SK-N-SH (cell line): ENCODE results near the gene NOL4. TPM values are rescaled to one million over a fixed set of nuclear protein-coding genes. Genes with fewer than 3 reads are reported as not detected.
"Not testable (repeated sequence)": the region's sequence is repeated elsewhere in the genome, so short reads cannot be mapped to it uniquely, and the experiment has no call there.

ENCODE experiments used
- CTCF ChIA-PET: fragments of 300-600, 350-600 bp; formaldehyde crosslinking; extraction: SDS; loops from one replicate; lab custom pipeline; 2021; lab: Yijun Ruan, JAX
- POLR2A ChIA-PET: fragments of 350-600 bp; sonication (Branson Sonifier 250); formaldehyde crosslinking; extraction: SDS; loops from one replicate; lab custom pipeline; 2020; ENCODE audit warnings: antibody characterized with exemption, inconsistent platforms; lab: Yijun Ruan, JAX
- DNase-seq: peaks from one replicate; pipeline ENCODE4 v3.0.0; 2012
- H2AFZ ChIP-seq: fragments of 200-600 bp; sonication (generic); 2 replicates; pipeline ENCODE4 v1.8.1; 2016; ENCODE audit warnings: antibody characterized with exemption, mild to moderate bottlenecking, low read depth
- H3F3A ChIP-seq: fragments of 200-600 bp; sonication (generic); replicated peaks from 2 replicates; pipeline ENCODE3; 2016; ENCODE audit warnings: antibody characterized with exemption, mild to moderate bottlenecking; ENCODE audit not compliant: insufficient read depth
- H3K27ac ChIP-seq, 2 experiments: fragments of 200-500 bp in 1 of 2; fragments of 200-600 bp in 1 of 2; sonication (Bioruptor generic) in 1 of 2; sonication (generic), shearing (Covaris generic) in 1 of 2; 2 replicates each; pipeline versions ENCODE4 v1.5.1 to v1.6.1; 2014 to 2016; ENCODE audit warnings: low read depth in 2 of 2, inconsistent platforms in 1 of 2, low read length in 1 of 2, mild to moderate bottlenecking in 1 of 2, mixed read lengths in 1 of 2
- H3K27me3 ChIP-seq: fragments of 200-600 bp; sonication (generic), shearing (Covaris generic); 2 replicates; pipeline ENCODE4 v1.6.1; 2016; ENCODE audit warnings: mixed run types; ENCODE audit not compliant: insufficient read depth
- H3K36me3 ChIP-seq, 2 experiments: fragments of 200-500 bp in 1 of 2; fragments of 200-600 bp in 1 of 2; sonication (Bioruptor generic) in 1 of 2; sonication (generic) in 1 of 2; replicated peaks in 1 of 2; 2 replicates each; pipeline versions ENCODE3 to v1.5.1; 2014 to 2016; ENCODE audit warnings: low read length in 1 of 2, mild to moderate bottlenecking in 1 of 2; ENCODE audit not compliant: insufficient read depth in 2 of 2, control insufficient read depth in 1 of 2
- H3K4me1 ChIP-seq, 2 experiments: fragments of 200-500 bp in 1 of 2; fragments of 200-600 bp in 1 of 2; sonication (Bioruptor generic) in 1 of 2; sonication (generic), shearing (Covaris generic) in 1 of 2; 2 replicates each; pipeline versions ENCODE4 v1.5.1 to v1.6.1; 2014 to 2016; ENCODE audit warnings: low read depth in 1 of 2, low read length in 1 of 2, mixed run types in 1 of 2; ENCODE audit not compliant: insufficient read depth in 2 of 2, control insufficient read depth in 1 of 2
- H3K4me2 ChIP-seq: fragments of 200-600 bp; sonication (generic), shearing (Covaris generic); 2 replicates; pipeline ENCODE4 v1.6.1; 2017; ENCODE audit warnings: mixed run types
- H3K4me3 ChIP-seq, 2 experiments: fragments of 200-500 bp in 1 of 2; fragments of 200-600 bp in 1 of 2; sonication (Bioruptor generic) in 1 of 2; sonication (generic), shearing (Covaris generic) in 1 of 2; 2 replicates each; pipeline versions ENCODE4 v1.5.1 to v1.8.1; 2014 to 2016; ENCODE audit warnings: low read depth in 2 of 2, inconsistent platforms in 1 of 2, low read length in 1 of 2, mild to moderate bottlenecking in 1 of 2, mixed read lengths in 1 of 2, moderate library complexity in 1 of 2
- H3K79me2 ChIP-seq: fragments of 200-600 bp; sonication (generic); 2 replicates; pipeline ENCODE4 v1.8.1; 2017; ENCODE audit warnings: mild to moderate bottlenecking; ENCODE audit not compliant: insufficient read depth
- H3K9ac ChIP-seq: fragments of 200-600 bp; sonication (generic); 2 replicates; pipeline ENCODE4 v1.6.1; 2017; ENCODE audit warnings: mixed run types
- H3K9me2 ChIP-seq: fragments of 200-600 bp; sonication (generic); 2 replicates; pipeline ENCODE4 v1.6.1; 2017; ENCODE audit warnings: mixed run types
- H3K9me3 ChIP-seq: fragments of 200-600 bp; sonication (generic); 2 replicates; pipeline ENCODE4 v1.6.1; 2017; ENCODE audit warnings: mixed run types, mild to moderate bottlenecking, moderate library complexity
- H4K20me1 ChIP-seq: fragments of 200-600 bp; sonication (generic); 2 replicates; pipeline ENCODE4 v1.6.1; 2017; ENCODE audit warnings: mild to moderate bottlenecking, mixed run types; ENCODE audit not compliant: insufficient read depth
- CHD2 ChIP-seq: fragments of 150-350 bp; IDR thresholded peaks from 2 replicates; pipeline ENCODE4 v1.6.1; 2018; ENCODE audit warnings: low read length; ENCODE audit not compliant: partially characterized antibody
- FOXJ3 ChIP-seq: sonication (generic); formaldehyde crosslinking; IDR thresholded peaks from 2 replicates; pipeline ENCODE4 v1.5.1; 2020; ENCODE audit warnings: mild to moderate bottlenecking, missing genetic modification reagents
- FOXM1 ChIP-seq: IDR thresholded peaks from 2 replicates; pipeline ENCODE4 v1.4.0; 2012; ENCODE audit warnings: low read depth, mild to moderate bottlenecking
- GABPA ChIP-seq: IDR thresholded peaks from 2 replicates; pipeline ENCODE4 v1.4.0; 2012; ENCODE audit warnings: low read depth, mild to moderate bottlenecking
- JUND ChIP-seq: IDR thresholded peaks from 2 replicates; pipeline ENCODE4 v1.4.0; 2012
- MXI1 ChIP-seq: IDR thresholded peaks from 2 replicates; pipeline ENCODE4 v1.6.1; 2012; ENCODE audit warnings: mild to moderate bottlenecking, low read depth, low read length, improper control_type of control experiment
- NFIC ChIP-seq: IDR thresholded peaks from 2 replicates; pipeline ENCODE4 v1.4.0; 2012; ENCODE audit warnings: borderline replicate concordance
- RXRA ChIP-seq: IDR thresholded peaks from 2 replicates; pipeline ENCODE4 v1.4.0; 2012; ENCODE audit warnings: low read depth, mild to moderate bottlenecking, borderline replicate concordance
- SMC3 ChIP-seq: IDR thresholded peaks from 2 replicates; pipeline ENCODE4 v1.6.1; 2012; ENCODE audit warnings: low read depth, low read length, improper control_type of control experiment
- TEAD4 ChIP-seq: IDR thresholded peaks from 2 replicates; pipeline ENCODE4 v1.4.0; 2012; ENCODE audit warnings: mild to moderate bottlenecking, borderline replicate concordance; ENCODE audit not compliant: insufficient read depth
- YY1 ChIP-seq: IDR thresholded peaks from 2 replicates; pipeline ENCODE4 v1.4.0; 2012; ENCODE audit warnings: low read depth, mild to moderate bottlenecking
- ZBTB33 ChIP-seq: IDR thresholded peaks from 2 replicates; pipeline ENCODE4 v1.4.0; 2012; ENCODE audit warnings: low read depth, borderline replicate concordance
- WGBS: methylation state at CpG from one replicate; pipeline ENCODE4 v1.1.6; 2017; ENCODE audit warnings: low lambda C conversion rate; 5-methylcytosine and 5-hydroxymethylcytosine counted together
- polyA plus RNA-seq, 3 experiments: library from polyadenylated mRNA; depleted of rRNA; stranded (reverse); fragments of >200 nt; gene quantifications; 2 replicates each; pipeline ENCODE4 v1.2.3, GENCODE V29; 2012
- TF ChIP-seq, protein P1 (sequence below): fragments of 150-350 bp; IDR thresholded peaks from 2 replicates; pipeline ENCODE4 v1.6.1; 2017; ENCODE audit warnings: antibody characterized with exemption, low read length, low read depth, borderline replicate concordance

NOL4 gene
- polyA plus RNA-seq, 1 of the 3 experiments (the other 2 are of a cell fraction), result 0.07 TPM

- Histone ChIP-seq H3K9me2 (no peaks in the 10 kb centered on the region), H2AFZ (no peak overlapping the region), H3K27me3 (no peaks in the 10 kb centered on the region), H4K20me1 (no peaks in the 10 kb centered on the region), H3K9ac (no peak overlapping the region), H3K36me3 (no peaks in the 10 kb centered on the region), H3K9me3 (no peaks in the 10 kb centered on the region), H3K4me1 (no peaks in the 10 kb centered on the region), H3F3A (no peaks in the 10 kb centered on the region), H3K27ac (no peak overlapping the region), H3K4me2 (no peak overlapping the region), H3K79me2 (no peaks in the 10 kb centered on the region), H3K4me3 (no peak overlapping the region)
- DNase-seq, result no peak
- ChIA-PET POLR2A (no interaction called here), CTCF (interaction anchor here (0.6 to 0.7 kb wide), 2 partner anchors 83 to 112 kb away, joined by 3 read pairs; no protein-coding TSS in a partner anchor)
- TF ChIP-seq, protein P1, sequence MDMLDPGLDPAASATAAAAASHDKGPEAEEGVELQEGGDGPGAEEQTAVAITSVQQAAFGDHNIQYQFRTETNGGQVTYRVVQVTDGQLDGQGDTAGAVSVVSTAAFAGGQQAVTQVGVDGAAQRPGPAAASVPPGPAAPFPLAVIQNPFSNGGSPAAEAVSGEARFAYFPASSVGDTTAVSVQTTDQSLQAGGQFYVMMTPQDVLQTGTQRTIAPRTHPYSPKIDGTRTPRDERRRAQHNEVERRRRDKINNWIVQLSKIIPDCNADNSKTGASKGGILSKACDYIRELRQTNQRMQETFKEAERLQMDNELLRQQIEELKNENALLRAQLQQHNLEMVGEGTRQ, result no peak
- TF ChIP-seq GABPA (no peak), CHD2 (no peak), SMC3 (no peak), FOXJ3 (CRISPR knock-in tag) (no peak), RXRA (no peak), ZBTB33 (no peak), JUND (no peak), YY1 (no peak), MXI1 (no peak), FOXM1 (no peak), NFIC (no peak), TEAD4 (no peak)
- 12% methylated on average over 2 of the region's 2 CpGs for WGBS
Measured at GRCh38 chr18:34242739-34243138, 18.0 kb upstream of the NOL4 start.

GRCh38 chr18:34233781-34234388, 9.2 kb upstream of the NOL4 start:
- POLR2A ChIA-PET, H3K27me3 ChIP-seq, H3K79me2 ChIP-seq, H3K4me1 ChIP-seq, H4K20me1 ChIP-seq, H3F3A ChIP-seq, DNase-seq, H3K9me2 ChIP-seq, H3K4me3 ChIP-seq, H3K4me2 ChIP-seq, H2AFZ ChIP-seq, H3K36me3 ChIP-seq, H3K9me3 ChIP-seq, H3K9ac ChIP-seq, H3K27ac ChIP-seq: not testable (repeated sequence)
- WGBS, result 72% methylated on average over 22 of the region's 39 CpGs
- CTCF ChIA-PET, result interaction anchor here (2.0 to 2.3 kb wide), 2 partner anchors 9 to 89 kb away, joined by 7 to 9 read pairs; partner anchors contain the start of gene NOL4
